Activated CD4-positive, alpha-beta T cell treated with anti-CD3 and anti-CD28 coated beads for 4 hours (primary cell): ENCODE results near the gene RAP2A.

Experiments
- DNase-seq, 2 donors: peaks; one replicate each; pipeline ENCODE4 v3.0.0-alpha.2; 2020

Gene RAP2A

DNA sequence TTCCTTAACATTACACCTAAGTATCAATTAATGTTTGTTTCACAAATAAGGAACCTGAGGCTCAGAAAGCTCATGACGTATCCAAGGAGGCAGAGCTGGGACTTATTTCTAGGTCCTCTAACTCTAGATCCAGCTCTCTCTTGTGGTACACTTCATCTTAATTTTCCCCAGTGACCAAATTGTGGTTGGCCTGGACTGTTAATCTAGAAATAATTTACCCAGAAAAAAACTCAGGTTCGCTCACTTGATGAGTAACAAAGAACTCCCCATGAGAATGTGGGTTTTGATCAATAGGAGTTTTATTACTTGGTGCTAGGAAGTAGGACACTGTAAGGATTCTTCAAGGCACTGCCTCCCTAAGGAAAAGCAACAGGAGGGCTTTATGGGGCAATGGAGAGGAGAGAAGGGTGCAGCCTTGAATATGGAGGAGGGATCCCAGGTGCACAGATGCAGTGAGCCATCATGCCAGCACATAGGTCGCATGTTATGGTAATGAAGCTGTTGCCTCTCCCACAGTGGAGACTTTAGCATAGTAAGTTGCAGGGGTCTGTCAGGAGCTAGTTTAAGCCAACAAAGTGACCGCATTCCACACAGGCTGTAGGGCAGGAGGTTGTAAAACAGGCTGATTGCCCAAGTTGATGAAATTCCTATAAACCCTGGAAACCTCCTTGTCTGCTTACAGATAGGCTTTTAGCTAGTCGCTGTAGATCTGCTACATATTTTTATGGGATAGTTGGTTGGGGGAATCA is 14.7 kb downstream of the RAP2A start:
- DNase-seq = no peak

- no peak for DNase-seq
Measured at GRCh38 chr13:97454699-97455098, 20.7 kb downstream of the RAP2A start.

DNA sequence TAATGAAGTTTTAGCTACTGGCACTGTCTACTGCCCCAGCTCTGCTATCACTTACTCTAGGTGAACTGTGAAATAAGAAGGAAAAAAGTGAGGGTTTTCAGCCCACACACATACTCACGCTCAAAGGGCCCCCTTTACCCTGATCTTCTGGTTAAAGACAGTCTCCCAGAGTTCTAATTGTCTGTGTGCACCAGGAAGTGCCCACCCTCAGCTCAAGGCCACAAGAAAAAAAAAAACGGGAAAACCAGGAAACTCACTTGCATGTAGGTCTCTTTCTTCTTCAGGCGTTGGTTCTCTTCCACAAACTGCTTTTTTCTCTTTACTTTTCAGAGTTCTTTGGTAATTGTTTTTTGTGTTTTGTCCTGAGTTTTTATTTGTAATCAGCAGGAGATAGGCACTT is 22.1 kb downstream of the RAP2A start:
- DNase-seq = no peak

GRCh38 chr13:97459215-97459777 is 25.3 kb downstream of the RAP2A start:
- DNase-seq = no peak

- no peak for DNase-seq
Measured at GRCh38 chr13:97460004-97460775, 26.2 kb downstream of the RAP2A start.

- no peak for DNase-seq
Measured at GRCh38 chr13:97460853-97461252, 26.9 kb downstream of the RAP2A start.

DNA sequence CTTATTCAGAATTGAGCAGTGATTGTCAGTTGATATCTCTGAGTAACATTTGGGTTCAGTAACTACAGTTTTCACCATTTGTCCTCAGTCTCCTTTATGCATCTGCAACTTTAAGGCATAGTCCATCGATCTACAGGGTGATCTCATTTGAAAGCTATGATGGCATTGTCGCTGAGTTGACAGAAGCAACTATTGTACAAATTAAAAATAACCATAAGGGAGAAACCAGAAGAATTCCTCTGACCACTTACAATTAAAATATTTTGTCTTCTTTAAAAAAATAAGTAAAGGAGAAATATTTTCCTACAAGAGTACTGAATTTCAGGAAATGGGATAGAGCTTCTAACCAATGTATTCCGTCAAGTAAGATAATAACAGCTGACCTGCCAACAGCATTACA is 30.6 kb downstream of the RAP2A start:
- DNase-seq = no peak

- no peak for DNase-seq
Measured at GRCh38 chr13:97466722-97467121, 32.8 kb downstream of the RAP2A start.

DNA sequence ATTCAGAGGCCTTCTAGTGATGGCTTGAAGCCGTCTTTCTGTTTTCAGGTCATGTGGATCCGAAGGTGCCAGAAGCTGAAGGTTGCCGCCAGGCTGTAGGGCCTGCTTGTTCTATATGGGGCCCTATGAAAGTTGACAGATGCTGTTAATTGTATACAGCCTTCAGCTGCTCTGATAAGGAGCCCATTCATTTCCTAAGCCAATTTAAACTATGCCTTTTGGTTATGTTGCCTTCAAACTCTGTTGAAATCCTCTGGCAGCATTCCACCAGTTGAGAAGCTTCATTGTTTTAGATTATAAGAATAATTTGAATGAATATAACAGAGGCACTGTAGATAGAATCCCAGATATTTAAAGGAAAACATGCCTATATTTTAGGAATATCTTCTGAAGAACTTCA is 34.4 kb downstream of the RAP2A start:
- no peak for DNase-seq

GRCh38 chr13:97471711-97472110 is 37.7 kb downstream of the RAP2A start:
- DNase-seq = no peak

GRCh38 chr13:97474349-97474980 is 40.5 kb downstream of the RAP2A start:
- no peak for DNase-seq

GRCh38 chr13:97475011-97475410 is 41.0 kb downstream of the RAP2A start:
- no peak for DNase-seq

GRCh38 chr13:97477844-97478243 is 43.9 kb downstream of the RAP2A start:
- no peak for DNase-seq

- no peak for DNase-seq
Measured at GRCh38 chr13:97478247-97478646, 44.3 kb downstream of the RAP2A start.

- no peak for DNase-seq
Measured at GRCh38 chr13:97483465-97483864, 49.5 kb downstream of the RAP2A start.

DNA sequence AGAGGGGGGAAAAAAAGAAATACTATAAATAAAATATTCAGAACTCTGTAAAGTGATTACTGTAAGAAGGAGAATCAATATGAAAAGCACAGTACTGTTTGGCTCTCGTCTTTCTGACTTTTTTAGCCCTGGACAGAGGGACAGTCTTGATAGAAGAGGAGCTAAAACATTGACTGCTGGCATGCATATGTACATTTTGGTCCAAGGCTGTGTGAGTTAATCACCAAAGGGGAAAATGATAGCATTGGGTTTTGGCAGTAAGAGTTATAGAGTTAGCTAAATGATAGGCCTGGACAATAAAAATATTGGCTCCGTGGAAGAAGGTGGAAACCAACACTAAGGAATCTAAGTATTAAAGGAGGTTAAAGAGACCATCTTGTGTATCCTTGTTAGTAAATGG is 50.3 kb downstream of the RAP2A start:
- no peak for DNase-seq

DNA sequence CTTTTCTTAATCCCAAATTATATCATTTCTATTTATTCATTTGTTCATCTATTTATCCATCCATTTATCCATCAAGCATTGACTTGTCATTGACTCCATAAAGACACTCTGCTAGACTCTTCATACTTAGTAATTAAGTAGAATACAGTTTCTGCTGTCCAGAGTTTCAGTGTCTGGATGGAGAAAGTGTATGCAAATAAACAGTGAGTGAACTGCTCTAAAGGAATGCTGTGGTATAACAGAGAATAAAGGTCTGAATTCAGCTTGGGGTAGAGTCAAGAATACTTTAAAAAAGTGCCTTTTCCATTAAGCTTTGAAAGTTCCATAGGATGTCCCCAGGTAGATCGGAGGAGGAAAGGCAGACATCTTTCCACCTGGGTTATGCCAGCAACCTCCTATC is 51.4 kb downstream of the RAP2A start:
- DNase-seq = no peak

DNA sequence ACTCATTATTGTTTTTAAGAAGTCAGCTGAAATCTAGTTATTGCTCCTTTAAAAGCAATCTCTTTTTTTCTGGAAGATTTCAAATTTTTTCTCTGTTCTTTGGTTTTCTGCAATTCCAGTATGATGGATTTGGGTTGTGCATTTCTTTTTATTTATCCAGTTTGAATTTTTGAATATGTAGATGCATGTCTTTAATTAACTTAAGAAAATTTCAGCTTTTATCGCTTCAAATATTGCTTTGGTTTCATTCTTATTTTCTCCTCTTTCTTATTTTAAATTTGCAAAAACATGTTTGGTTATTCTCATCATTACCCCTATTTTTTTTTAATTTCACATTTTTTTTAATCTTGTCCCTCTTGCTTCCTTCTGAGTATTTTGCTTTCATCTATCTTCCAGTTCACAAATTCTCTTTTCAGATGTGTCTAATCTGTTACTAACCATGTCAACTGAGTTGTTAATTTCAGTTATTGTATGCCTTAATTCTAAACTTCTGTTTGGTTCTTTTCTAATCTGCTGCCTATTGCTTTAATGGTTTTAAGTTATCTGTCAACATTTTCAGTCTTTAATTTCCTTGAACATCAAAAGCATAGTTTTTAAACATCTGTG is 56.8 kb downstream of the RAP2A start:
- no peak for DNase-seq

DNA sequence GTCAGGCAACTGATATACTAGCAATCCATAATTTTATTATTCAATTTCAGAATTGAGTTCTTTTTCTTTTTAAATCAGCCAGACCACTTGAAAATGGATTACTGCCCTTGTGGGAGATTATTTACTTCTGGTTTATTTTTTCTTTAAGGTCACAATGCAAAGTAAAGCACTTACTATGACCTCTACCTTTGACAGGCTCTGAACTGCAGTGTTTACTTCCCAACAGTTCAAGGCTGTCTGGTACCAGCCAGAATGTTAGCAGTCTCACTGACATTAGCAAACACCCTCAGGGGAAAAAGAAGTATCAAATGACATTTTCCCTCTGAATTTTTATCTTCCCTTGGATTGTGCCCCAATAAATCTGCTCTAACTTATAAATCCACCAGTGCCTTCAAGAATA is 57.5 kb downstream of the RAP2A start:
- DNase-seq = no peak

- DNase-seq = no peak
Measured at GRCh38 chr13:97492257-97492656, 58.3 kb downstream of the RAP2A start.

GRCh38 chr13:97492684-97493371 is 58.9 kb downstream of the RAP2A start:
- DNase-seq = no peak

GRCh38 chr13:97493456-97493855 is 59.5 kb downstream of the RAP2A start:
- DNase-seq = no peak

DNA sequence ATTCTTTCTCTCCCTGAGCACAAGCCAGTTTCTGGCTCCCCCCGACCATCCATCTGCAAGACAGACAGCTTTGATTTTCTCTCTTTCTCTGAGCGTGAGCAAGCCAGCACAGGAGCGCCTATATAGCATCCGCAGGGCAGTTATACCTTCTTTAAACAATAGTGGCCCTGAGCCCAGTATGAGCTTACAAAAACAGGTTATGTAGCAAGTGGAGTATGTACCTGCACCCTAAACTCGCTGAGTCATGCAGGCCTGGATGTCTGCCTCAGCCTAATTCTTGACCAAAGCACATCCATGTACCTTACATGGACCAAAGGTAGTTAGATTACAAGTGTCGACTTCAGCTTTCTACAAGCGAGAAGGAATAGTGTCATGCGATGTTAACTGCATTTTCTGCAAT is 61.7 kb downstream of the RAP2A start:
- DNase-seq = no peak
